GDM1 (cell line): ENCODE measurements around the gene ATP6V0A1.
"Not testable (repeated sequence)": the region's sequence is repeated elsewhere in the genome, so short reads cannot be mapped to it uniquely, and the experiment has no call there.

Source experiments
- DNase-seq: peaks from one replicate; lab custom pipeline; 2025; lab: John Stamatoyannopoulos, UW

Gene ATP6V0A1

GRCh38 chr17:42476411-42476810 lies 17.7 kb downstream of the ATP6V0A1 start:
- DNase-seq: no peak

- no peak for DNase-seq
Measured at GRCh38 chr17:42477173-42477572, 18.5 kb downstream of the ATP6V0A1 start.

GRCh38 chr17:42477824-42478223 lies 19.1 kb downstream of the ATP6V0A1 start:
- not testable (repeated sequence) for DNase-seq

GRCh38 chr17:42484304-42484703 lies 25.6 kb downstream of the ATP6V0A1 start:
- DNase-seq: no peak

GRCh38 chr17:42485680-42486079 lies 27.0 kb downstream of the ATP6V0A1 start:
- DNase-seq: no peak

- no peak for DNase-seq
Measured at GRCh38 chr17:42488032-42488431, 29.4 kb downstream of the ATP6V0A1 start.

GRCh38 chr17:42493319-42493718 lies 34.6 kb downstream of the ATP6V0A1 start:
- DNase-seq: no peak

- no peak for DNase-seq
Measured at GRCh38 chr17:42494673-42495072, 36.0 kb downstream of the ATP6V0A1 start.

- DNase-seq: no peak
Measured at GRCh38 chr17:42498828-42499227, 40.1 kb downstream of the ATP6V0A1 start.

GRCh38 chr17:42502091-42502490 lies 43.4 kb downstream of the ATP6V0A1 start:
- no peak for DNase-seq

- DNase-seq: no peak
Measured at GRCh38 chr17:42502926-42503325, 44.2 kb downstream of the ATP6V0A1 start.

- no peak for DNase-seq
Measured at GRCh38 chr17:42507671-42508070, 49.0 kb downstream of the ATP6V0A1 start.

GRCh38 chr17:42508426-42509165 lies 49.9 kb downstream of the ATP6V0A1 start:
- peak; percentile 70 for DNase-seq

GRCh38 chr17:42509409-42509808 lies 50.7 kb downstream of the ATP6V0A1 start:
- no peak for DNase-seq

- DNase-seq: peak; percentile 26
Measured at GRCh38 chr17:42509841-42510240, 51.2 kb downstream of the ATP6V0A1 start.

GRCh38 chr17:42512246-42512645 lies 53.6 kb downstream of the ATP6V0A1 start:
- DNase-seq: no peak

GRCh38 chr17:42512733-42513251 lies 54.1 kb downstream of the ATP6V0A1 start:
- no peak for DNase-seq

- no peak for DNase-seq
Measured at GRCh38 chr17:42513686-42514085, 55.0 kb downstream of the ATP6V0A1 start.

GRCh38 chr17:42514279-42514678 lies 55.6 kb downstream of the ATP6V0A1 start:
- no peak for DNase-seq

- DNase-seq: no peak
Measured at GRCh38 chr17:42514867-42515266, 56.2 kb downstream of the ATP6V0A1 start.

- peak; percentile 83 for DNase-seq
Measured at GRCh38 chr17:42517516-42517915, 58.8 kb downstream of the ATP6V0A1 start.

- DNase-seq: peak; percentile 90
Measured at GRCh38 chr17:42518046-42518754, 59.5 kb downstream of the ATP6V0A1 start.
